ENCODE data around the gene DTNB.

GRCh38 chr2:25514043-25514637 lies 159.2 kb downstream of the DTNB start:
- TF ChIP-seq CTCF (IDR thresholded peaks at IDR 0.05; ENCODE audit: poor library complexity) (no peak), EZH2 (IDR thresholded peaks at IDR 0.05; ENCODE audit: borderline replicate concordance) (no peak)
